GM19468 (cell line): Measurements from ENCODE around the gene ADARB2.

Source experiments
- ATAC-seq: cut with Tn5 transposase; IDR thresholded peaks from one replicate; pipeline ENCODE4 v1.9.1; 2021; ENCODE audit warnings: mild to moderate bottlenecking, moderate library complexity, moderate number of reproducible peaks; ENCODE audit not compliant: unreplicated experiment; ENCODE audit errors: extremely low read depth

Gene ADARB2

GRCh38 chr10:1602037-1602484 is 135.3 kb downstream of the ADARB2 start:
- ATAC-seq = no peak

- no peak for ATAC-seq
Observed at GRCh38 chr10:1601406-1601805, 135.9 kb downstream of the ADARB2 start.

GRCh38 chr10:1600861-1601260 is 136.5 kb downstream of the ADARB2 start:
- no peak for ATAC-seq

- ATAC-seq = no peak
Observed at GRCh38 chr10:1598393-1599153, 138.8 kb downstream of the ADARB2 start.

- ATAC-seq = no peak
Observed at GRCh38 chr10:1597370-1598146, 139.8 kb downstream of the ADARB2 start.

DNA sequence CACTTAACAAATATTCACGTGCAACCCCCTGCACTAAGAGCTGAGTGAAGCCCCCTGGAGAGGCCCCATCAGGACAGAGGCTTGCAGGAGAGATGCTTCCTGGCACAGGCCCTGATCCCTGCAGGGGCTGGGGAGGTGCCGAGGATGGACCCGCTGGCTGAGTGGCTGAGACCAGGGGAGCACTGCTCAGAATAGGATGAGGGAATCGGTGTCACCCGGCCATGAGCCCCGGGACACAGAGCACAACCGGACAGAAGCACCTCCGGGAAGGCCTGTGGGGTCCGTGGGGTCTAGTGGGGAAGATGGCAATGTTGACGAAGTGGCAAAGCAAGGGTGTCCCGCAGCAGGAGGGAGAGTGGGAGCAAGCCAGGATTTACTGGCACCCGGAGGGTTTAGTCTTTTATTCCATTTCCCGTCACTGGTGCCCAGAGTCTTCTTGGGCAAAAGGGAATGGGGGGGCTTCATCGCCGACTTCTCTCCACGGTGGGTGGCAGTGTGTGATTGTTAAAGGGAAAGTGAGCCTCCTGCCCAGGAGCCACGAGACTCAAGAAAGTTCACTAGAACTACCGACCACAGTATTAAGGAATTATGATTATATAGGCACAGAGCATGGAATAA is 140.7 kb downstream of the ADARB2 start:
- no peak for ATAC-seq

GRCh38 chr10:1595726-1596125 is 141.6 kb downstream of the ADARB2 start:
- no peak for ATAC-seq

DNA sequence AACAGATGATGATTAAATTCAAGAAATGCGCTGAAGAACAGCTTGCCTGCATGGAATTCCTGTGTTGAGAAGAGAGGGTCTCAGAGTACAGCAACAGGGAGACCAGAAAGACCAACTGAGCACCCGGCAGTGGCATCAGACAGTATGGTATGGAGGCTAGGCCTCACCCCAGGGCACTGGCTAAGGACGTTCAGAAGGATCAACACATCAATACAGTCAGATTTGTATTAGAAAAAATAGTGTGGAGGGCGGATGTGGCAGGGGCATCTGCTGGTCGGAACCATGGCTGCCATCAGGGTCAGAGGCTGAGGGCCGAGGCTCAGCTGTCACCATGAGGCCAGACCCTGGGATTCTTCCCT is 142.1 kb downstream of the ADARB2 start:
- no peak for ATAC-seq

DNA sequence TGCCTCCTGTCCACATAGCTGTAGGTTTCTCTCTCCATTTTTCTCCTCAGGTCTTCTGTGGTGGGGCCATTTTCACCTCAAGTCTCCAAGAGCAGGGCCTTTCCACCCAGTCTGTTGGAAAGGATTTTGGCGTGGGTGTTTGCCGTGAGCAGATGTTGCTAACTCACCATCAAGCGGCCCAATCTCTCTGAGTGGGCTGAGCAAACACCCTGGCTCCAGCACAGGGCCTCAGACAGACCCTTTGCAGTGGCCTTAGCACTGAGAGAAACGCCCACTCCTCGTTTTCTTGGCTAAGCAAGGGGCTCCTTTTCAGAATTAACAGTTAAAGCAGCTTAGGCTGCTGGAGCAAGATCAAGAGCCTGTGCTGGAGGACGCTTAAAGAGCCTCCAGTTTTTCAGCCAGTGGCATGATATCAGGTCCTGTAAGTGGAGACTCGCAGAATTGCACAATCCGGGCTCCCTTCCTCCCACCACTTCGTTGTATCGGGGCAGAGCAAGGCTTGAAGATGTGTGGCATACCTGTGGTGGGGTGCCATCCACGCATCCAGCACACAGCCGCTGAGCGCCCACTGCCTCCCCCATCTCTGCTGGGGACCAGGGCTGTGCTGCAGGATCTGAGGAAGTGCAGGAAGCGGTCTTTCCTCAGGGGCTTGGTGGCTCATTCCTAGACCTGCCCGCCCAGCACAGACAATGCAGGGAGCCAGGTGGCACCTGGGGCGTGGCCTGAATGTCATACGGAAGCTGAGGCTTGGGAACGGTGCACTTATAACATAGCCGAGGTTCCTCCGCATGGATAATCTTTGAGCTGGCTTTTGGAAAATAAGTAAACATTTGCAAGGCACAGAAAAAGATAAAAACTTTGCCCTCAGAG is 142.7 kb downstream of the ADARB2 start:
- ATAC-seq = no peak

DNA sequence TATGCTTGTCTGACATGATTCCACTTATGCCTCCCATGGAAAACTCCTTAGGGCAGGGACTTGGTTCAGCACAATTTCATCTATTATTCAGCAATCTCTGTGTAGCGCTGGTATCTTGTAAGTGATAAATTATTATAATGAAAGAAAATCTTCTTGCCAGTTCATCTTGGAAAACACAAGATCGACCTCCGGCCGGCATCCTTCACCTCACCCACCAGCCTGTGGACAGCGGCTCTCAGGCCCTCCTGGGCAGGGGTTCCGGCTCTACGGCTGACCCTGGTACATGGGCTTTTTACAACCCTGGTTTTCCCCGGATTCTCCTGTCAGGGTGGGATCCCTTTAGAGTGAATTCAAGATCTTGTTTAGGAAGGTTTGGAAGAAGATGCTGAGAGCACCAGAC is 145.6 kb downstream of the ADARB2 start:
- no peak for ATAC-seq

- ATAC-seq = no peak
Observed at GRCh38 chr10:1591045-1591444, 146.3 kb downstream of the ADARB2 start.

DNA sequence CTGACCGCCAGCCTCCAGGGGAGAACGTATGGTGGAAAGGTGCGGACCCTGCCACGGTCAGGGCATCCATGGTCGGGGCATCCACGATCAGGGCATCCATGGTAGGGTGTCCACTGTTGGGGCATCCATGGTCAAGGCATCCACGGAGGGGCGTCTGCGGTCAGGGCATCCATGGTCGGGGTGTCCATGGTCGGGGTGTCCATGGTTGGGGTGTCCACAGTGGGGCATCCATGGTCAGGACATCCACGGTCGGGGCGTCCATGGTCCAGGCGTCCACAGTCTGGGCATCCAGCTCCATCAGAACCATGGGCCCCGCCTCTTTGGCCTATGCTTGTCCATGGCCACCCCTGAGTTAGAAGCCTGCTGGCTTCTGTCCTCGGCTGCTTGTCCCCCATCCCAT is 148.1 kb downstream of the ADARB2 start:
- no peak for ATAC-seq

DNA sequence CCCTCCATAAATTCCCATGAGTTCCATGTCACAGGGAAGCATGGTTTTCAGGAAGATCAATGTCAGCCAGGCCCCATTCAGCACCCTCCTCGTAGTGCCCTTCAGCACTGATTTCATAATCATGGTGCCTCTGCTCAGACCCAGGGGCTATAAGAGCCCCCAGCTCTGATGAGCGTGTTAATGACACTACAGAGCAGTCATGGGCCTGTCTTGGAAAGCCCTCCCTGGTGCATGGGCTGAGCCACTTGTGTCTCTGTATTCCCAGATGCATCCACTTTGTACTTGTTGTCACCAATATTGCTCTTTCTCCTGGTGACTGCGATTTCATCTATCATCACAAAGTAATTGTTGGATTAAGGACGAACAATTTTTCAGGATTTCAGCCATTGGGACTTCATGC is 154.6 kb downstream of the ADARB2 start:
- ATAC-seq = no peak

DNA sequence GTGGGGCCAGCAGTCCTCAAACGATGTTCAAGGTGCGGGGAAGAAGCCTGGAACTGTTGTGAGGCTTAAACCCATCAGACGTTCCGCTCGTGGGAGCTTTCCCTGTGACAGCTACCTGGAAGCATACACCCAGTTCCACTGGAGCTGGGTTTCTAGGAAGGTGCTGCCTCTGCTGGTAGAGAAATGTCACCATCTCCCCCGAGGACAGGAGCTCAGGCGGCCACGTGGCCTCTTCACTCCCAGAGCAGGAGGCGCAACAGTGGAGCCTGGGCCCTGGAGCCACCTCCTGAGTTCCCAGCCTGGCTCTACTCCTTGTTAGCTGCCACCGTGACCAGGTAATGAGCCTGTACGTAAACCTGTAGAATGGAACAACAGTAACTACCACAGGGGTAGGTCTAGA is 156.1 kb downstream of the ADARB2 start:
- no peak for ATAC-seq

- no peak for ATAC-seq
Observed at GRCh38 chr10:1579671-1580070, 157.7 kb downstream of the ADARB2 start.

DNA sequence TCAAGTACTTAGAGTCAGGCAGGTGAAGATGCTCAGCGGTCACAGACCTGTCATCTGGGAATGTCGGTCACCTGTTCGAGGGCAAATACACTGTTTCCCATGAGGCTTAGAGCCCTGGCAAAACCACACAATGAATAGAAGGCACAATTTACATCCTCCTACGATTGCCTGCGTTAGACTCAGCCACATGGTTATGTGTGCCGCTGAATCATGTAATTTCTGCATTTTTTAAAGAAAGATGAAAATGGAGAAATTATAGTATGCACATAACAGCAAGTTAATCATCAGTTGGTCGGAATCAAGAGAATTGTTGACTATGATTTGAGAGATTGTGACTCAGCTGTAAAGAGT is 158.2 kb downstream of the ADARB2 start:
- ATAC-seq = no peak

- ATAC-seq = no peak
Observed at GRCh38 chr10:1578392-1579140, 158.8 kb downstream of the ADARB2 start.

DNA sequence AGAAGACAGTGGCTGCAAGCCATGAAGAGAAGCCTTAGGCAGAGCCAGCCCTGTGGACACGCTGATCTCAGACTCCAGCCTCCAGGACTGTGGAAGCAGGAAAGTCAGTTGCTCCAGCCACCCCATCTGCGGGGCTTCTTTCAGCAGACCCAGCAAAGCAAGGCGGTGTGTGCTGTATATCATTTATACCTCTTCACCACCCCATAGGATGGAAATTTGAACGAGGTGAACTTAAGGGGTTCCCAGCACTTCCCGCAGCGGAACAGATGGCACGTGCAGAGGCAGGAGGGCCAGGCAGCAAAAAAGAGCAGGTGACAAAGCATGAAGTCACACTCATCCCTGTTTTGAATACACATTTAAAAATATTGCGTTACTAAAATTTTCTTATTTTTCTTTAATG is 159.4 kb downstream of the ADARB2 start:
- no peak for ATAC-seq

- ATAC-seq = no peak
Observed at GRCh38 chr10:1577373-1577770, 160.0 kb downstream of the ADARB2 start.
